HFFc6 (cell line): Measurements from ENCODE around the gene ATP6V1E1. TPM values are rescaled to one million over a fixed set of nuclear protein-coding genes. Genes with fewer than 3 reads are reported as not detected.
"Not testable (repeated sequence)": the region's sequence is repeated elsewhere in the genome, so short reads cannot be mapped to it uniquely, and the experiment has no call there.

ENCODE experiments used
- DNase-seq: peaks from one replicate; pipeline ENCODE4 v3.0.0-alpha.2; 2018
- H3K27ac Mint-ChIP-seq: 2 replicates; pipeline ENCODE4 v1.8.0; 2020; ENCODE audit warnings: mild to moderate bottlenecking, mixed read lengths
- H3K27me3 Mint-ChIP-seq: 2 replicates; pipeline ENCODE4 v1.8.0; 2021; ENCODE audit warnings: mild to moderate bottlenecking, moderate library complexity, mixed read lengths; ENCODE audit not compliant: insufficient read depth
- H3K36me3 Mint-ChIP-seq: 2 replicates; pipeline ENCODE4 v1.8.0; 2021; ENCODE audit warnings: low read depth, mixed read lengths
- H3K4me1 Mint-ChIP-seq: 2 replicates; pipeline ENCODE4 v1.8.0; 2020; ENCODE audit warnings: low read depth, mixed read lengths
- H3K4me3 Mint-ChIP-seq: 2 replicates; pipeline ENCODE4 v1.8.0; 2020; ENCODE audit warnings: mild to moderate bottlenecking, moderate library complexity, mixed read lengths
- H3K9me3 Mint-ChIP-seq: 2 replicates; pipeline ENCODE4 v1.8.0; 2020; ENCODE audit warnings: mild to moderate bottlenecking, mixed read lengths
- total RNA-seq, 6 experiments: library from RNA; stranded (reverse); fragmentation: NEBNext Ultra II Directional; extraction: Animal tissue kit (Norgen Biotek cat#: 25700); gene quantifications; 2 replicates in 1 of 6; 3 replicates in 5 of 6; pipeline ENCODE4 v1.2.3, GENCODE V29; 2021
- TF ChIP-seq, protein P1 (sequence below): fragments of 200-600 bp; sonication (generic); IDR thresholded peaks from 2 replicates; pipeline ENCODE4 v1.5.0; 2021; ENCODE audit warnings: antibody characterized with exemption, mild to moderate bottlenecking

Gene ATP6V1E1
- total RNA-seq, 6 experiments from 2014 or later: 156 to 194 (median 168) TPM

DNA sequence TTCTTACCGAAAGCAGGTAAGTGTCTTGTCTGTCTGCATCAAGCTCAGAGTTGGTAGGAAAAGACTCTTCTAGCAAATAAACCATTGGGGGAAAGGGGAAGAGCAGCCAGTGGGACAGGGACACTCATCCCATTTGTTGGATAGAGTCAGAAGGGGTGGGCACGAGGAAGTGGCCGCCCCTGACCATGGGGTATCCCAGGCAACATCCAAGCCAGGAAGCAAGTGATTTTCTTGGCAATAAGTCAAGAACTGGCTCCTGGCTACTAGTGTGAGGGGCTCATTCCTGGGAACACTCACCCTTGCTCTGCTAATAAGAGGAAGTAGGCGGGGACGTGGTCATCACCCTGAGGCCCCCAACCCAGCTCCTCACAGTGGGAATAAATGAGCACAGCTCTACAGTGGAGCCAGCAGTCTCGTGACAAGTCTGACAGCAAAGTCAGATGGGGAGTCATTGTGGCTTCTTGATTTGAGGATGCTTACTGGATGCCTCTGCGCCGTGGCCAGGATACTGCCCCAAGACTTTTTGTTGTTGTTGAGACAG is 58.5 kb downstream of the ATP6V1E1 start:
- Mint-ChIP-seq H3K27me3 (peaks cover 7% of the 10 kb centered on the region; the same call in 1 of the 2 replicates), H3K27ac (peak overlapping the region; percentile 93), H3K4me3 (peak overlapping the region; percentile 85), H3K36me3 (no peaks in the 10 kb centered on the region), H3K9me3 (no peaks in the 10 kb centered on the region), H3K4me1 (peaks cover 30% of the 10 kb centered on the region)
- DNase-seq: no peak
- TF ChIP-seq, protein P1, sequence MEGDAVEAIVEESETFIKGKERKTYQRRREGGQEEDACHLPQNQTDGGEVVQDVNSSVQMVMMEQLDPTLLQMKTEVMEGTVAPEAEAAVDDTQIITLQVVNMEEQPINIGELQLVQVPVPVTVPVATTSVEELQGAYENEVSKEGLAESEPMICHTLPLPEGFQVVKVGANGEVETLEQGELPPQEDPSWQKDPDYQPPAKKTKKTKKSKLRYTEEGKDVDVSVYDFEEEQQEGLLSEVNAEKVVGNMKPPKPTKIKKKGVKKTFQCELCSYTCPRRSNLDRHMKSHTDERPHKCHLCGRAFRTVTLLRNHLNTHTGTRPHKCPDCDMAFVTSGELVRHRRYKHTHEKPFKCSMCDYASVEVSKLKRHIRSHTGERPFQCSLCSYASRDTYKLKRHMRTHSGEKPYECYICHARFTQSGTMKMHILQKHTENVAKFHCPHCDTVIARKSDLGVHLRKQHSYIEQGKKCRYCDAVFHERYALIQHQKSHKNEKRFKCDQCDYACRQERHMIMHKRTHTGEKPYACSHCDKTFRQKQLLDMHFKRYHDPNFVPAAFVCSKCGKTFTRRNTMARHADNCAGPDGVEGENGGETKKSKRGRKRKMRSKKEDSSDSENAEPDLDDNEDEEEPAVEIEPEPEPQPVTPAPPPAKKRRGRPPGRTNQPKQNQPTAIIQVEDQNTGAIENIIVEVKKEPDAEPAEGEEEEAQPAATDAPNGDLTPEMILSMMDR: no peak

DNA sequence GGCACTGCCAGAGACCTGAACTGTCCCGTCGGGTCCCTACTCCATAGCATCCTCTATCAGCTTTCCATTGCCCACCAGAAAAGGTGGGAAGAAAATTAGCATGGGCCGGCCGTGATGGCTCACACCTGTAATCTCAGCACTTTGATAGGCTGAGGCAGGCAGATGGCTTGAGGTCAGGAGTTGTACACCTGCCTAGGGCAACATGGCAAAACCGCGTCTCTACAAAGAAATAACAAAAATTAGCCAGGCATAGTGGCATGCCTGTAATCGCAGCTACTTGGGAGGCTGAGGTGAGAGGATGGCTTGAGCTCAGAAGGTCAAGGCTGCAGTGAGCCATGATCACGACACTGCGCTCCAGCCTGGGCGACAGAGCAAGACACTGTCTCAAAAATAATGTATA is 61.8 kb downstream of the ATP6V1E1 start:
- Mint-ChIP-seq H3K27ac (no peak overlapping the region), H3K4me1 (peaks cover 49% of the 10 kb centered on the region), H3K36me3 (no peaks in the 10 kb centered on the region), H3K4me3 (no peak overlapping the region), H3K9me3 (no peaks in the 10 kb centered on the region), H3K27me3 (peaks cover 7% of the 10 kb centered on the region; the same call in 1 of the 2 replicates)
- DNase-seq: no peak
- TF ChIP-seq, protein P1: no peak

DNA sequence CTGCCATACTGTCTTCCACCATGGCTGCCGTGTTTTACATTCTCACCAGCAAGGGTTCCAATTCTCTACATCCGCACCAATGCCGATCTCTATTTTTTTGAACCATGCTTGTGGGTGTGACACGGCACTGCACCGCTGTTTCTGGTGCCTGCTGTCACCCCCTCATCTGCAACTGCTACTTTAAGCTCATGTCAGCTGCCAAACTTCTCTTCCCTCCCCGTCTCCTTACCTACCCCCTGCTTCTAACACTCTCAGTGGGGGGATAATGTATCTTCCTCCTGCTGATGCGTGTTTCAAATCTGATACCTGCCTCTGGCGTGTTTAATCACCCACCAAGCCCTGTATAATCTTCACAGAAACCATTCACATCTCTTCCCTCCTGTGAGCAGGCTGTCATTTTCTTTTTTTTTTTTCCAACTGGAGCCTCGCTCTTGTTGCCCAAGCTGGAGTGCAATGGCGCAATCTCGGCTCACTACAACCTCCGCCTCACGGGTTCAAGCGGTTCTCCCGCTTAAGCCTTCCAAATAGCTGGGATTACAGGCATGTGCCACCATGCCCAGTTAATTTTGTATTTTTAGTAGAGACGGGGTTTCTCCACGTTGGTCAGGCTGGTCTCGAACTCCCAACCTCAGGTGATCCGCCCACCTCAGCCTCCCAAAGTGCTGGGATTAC is 62.4 kb downstream of the ATP6V1E1 start:
- H3K9me3 Mint-ChIP-seq, H3K36me3 Mint-ChIP-seq, DNase-seq, H3K27ac Mint-ChIP-seq, H3K4me3 Mint-ChIP-seq, H3K27me3 Mint-ChIP-seq: not testable (repeated sequence)
- H3K4me1 Mint-ChIP-seq: peaks cover 43% of the 10 kb centered on the region

DNA sequence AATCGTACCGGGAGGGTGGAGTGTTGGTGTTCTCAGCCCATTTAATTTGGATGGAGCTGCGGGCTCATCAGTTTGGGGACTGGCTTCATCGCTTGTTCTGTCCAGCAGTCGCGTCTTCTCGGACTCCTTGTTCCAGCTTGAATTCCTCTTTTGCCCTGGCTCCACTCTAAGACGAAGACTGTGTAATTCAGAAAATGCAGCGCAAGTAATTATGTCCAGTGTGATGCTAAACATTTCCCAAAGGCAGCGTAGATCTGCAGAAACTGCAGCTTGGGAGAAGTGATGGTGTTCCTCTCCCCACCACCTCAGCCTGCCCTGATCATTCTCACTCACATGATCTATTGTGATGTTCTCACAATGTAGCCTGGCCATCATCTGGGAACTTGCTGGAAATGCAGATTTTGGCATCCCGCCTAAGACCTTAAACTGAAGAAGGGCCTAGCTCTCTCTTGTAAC is 64.6 kb downstream of the ATP6V1E1 start:
- peaks cover 33% of the 10 kb centered on the region for H3K4me1 Mint-ChIP-seq
- H3K4me3 Mint-ChIP-seq: peak overlapping the region; percentile 45
- no peaks in the 10 kb centered on the region for H3K36me3 Mint-ChIP-seq
- peaks cover 7% of the 10 kb centered on the region for H3K27me3 Mint-ChIP-seq
- no peaks in the 10 kb centered on the region for H3K9me3 Mint-ChIP-seq
- H3K27ac Mint-ChIP-seq: no peak overlapping the region
- TF ChIP-seq, protein P1: no peak
- DNase-seq: peak; percentile 53

DNA sequence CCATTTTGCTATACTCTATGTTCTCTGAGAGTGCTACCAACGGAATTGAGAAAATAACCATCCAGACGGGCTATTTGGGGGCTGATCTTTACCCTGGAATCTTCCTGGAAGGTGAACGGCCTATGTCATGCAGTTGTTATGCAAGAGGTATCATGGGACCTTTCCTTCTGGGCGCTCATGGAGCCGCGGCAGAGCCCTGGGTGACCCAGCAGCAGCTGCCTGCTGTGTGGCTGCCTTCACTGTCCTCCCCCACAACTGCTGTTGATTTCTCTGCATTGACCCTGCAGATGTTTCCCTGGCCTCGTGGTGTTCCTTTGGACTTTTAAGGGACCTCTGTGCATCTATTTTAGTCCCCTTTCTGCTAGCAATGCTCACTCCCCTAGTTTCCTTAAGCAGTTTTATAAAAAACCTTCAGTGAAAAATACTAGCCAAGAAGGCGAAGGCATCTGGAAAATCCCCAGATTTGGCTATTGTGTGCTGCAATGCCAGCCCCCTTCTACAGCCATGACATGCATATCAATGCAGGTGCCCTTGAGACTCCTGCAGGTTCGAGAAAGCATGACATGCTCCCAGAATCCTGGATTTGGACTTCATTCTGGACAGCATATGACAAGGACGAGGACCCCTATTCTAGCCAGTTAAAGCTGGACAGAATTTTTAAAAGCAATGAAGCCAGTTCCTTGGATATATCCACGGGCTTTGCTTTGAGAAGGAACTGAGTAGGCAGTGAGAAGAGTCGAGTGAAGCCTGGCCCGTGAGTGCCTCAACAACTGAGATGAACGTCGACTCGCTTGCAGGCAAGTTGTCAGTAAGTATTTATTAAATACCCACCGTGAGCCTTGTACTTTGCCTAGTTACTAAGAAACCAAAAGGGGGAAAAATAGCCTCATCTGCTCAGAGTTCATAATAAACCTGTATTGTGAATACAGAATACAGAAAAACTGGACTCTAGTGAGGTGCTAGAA is 65.4 kb downstream of the ATP6V1E1 start, which contains the start of gene SLC25A18:
SLC25A18 (plus strand) TSS at position 593 of the 965 bp plus-strand sequence. CDS start 16,447 bp downstream, outside the sequence.
- H3K4me3 Mint-ChIP-seq: peak within 1 kb of the TSS; percentile 45
- no peak within 1 kb of the TSS for H3K27ac Mint-ChIP-seq
- no peak for DNase-seq
- H3K27me3 Mint-ChIP-seq: peaks cover 6% of the 10 kb centered on the region
- H3K9me3 Mint-ChIP-seq: no peaks in the 10 kb centered on the region
- H3K4me1 Mint-ChIP-seq: peaks cover 32% of the 10 kb centered on the region
- no peaks in the 10 kb centered on the region for H3K36me3 Mint-ChIP-seq
- TF ChIP-seq, protein P1: 0 out of 2 replicates have a peak, but pooled peaks have one; percentile 35
